HepG2 (cell line): Measurements from ENCODE around the gene ATP23. TPM values are rescaled to one million over a fixed set of nuclear protein-coding genes. Genes with fewer than 3 reads are reported as not detected.

Experiments used
- ADNP ChIP-seq: sonication (generic); formaldehyde crosslinking; IDR thresholded peaks from 2 replicates; pipeline ENCODE4 v1.4.0; 2020; ENCODE audit warnings: missing genetic modification reagents
- BCL6 ChIP-seq: IDR thresholded peaks from 2 replicates; pipeline ENCODE4 v1.6.1; 2016; ENCODE audit warnings: missing genetic modification reagents, missing compliant biosample characterization
- FIP1L1 ChIP-seq: fragments of 200-400 bp; formaldehyde crosslinking; IDR thresholded peaks from 2 replicates; pipeline ENCODE4 v1.6.1; 2018; ENCODE audit warnings: low read depth, mild to moderate bottlenecking, low read length, moderate library complexity, borderline replicate concordance; ENCODE audit not compliant: insufficient read depth
- FLYWCH1 ChIP-seq: sonication (generic); formaldehyde crosslinking; IDR thresholded peaks from 2 replicates; pipeline ENCODE4 v1.8.1; 2023; ENCODE audit warnings: mild to moderate bottlenecking, missing genetic modification reagents
- IRX3 ChIP-seq: sonication (generic); formaldehyde crosslinking; IDR thresholded peaks from 2 replicates; pipeline ENCODE4 v1.8.1; 2023; ENCODE audit warnings: mild to moderate bottlenecking, low read depth, missing genetic modification reagents, borderline replicate concordance
- KDM5A ChIP-seq: fragments of 200-600 bp; sonication (generic); IDR thresholded peaks from 2 replicates; pipeline ENCODE4 v1.7.0; 2018; ENCODE audit warnings: antibody characterized with exemption, mild to moderate bottlenecking, low read length, borderline replicate concordance
- MAFG ChIP-seq: sonication (generic); formaldehyde crosslinking; IDR thresholded peaks from 2 replicates; pipeline ENCODE4 v1.5.1; 2020; ENCODE audit warnings: mild to moderate bottlenecking, missing genetic modification reagents
- MTA1 ChIP-seq: sonication (generic); formaldehyde crosslinking; IDR thresholded peaks from 2 replicates; pipeline ENCODE4 v1.4.0; 2020; ENCODE audit warnings: missing genetic modification reagents, mild to moderate bottlenecking, borderline replicate concordance
- NR2F1 ChIP-seq, 2 experiments: fragments of 450-650 bp in 1 of 2; formaldehyde crosslinking in 1 of 2; IDR thresholded peaks; 2 replicates each; pipeline versions ENCODE4 v1.5.0 to v1.6.1; 2016 to 2020; ENCODE audit warnings: mild to moderate bottlenecking in 1 of 2, missing compliant biosample characterization in 1 of 2, missing genetic modification reagents in 1 of 2, moderate library complexity in 1 of 2
- TCF7 ChIP-seq: sonication (generic); IDR thresholded peaks from 2 replicates; pipeline ENCODE4 v1.6.1; 2016; ENCODE audit warnings: antibody characterized with exemption, low read depth
- ZFP36 ChIP-seq: fragments of 150-350 bp; IDR thresholded peaks from 2 replicates; pipeline ENCODE4 v1.6.1; 2018; ENCODE audit warnings: borderline replicate concordance, low read length, low read depth; ENCODE audit not compliant: partially characterized antibody
- ZNF274 ChIP-seq: sonication (generic); formaldehyde crosslinking; IDR thresholded peaks from 2 replicates; pipeline ENCODE4 v1.5.1; 2020; ENCODE audit warnings: mild to moderate bottlenecking, missing genetic modification reagents
- ZNF749 ChIP-seq: sonication (generic); formaldehyde crosslinking; IDR thresholded peaks from 2 replicates; pipeline ENCODE4 v1.8.0; 2022; ENCODE audit warnings: mild to moderate bottlenecking, missing genetic modification reagents, moderate library complexity, borderline replicate concordance
- ZNF766 ChIP-seq: sonication (generic); formaldehyde crosslinking; IDR thresholded peaks from 2 replicates; pipeline ENCODE4 v1.5.0; 2020; ENCODE audit warnings: missing genetic modification reagents, borderline replicate concordance
- ZNF780A ChIP-seq: sonication (generic); formaldehyde crosslinking; IDR thresholded peaks from 2 replicates; pipeline ENCODE4 v1.8.0; 2022; ENCODE audit warnings: mild to moderate bottlenecking, missing genetic modification reagents, moderate library complexity
- ZNF850 ChIP-seq: sonication (generic); formaldehyde crosslinking; conservative IDR thresholded peaks from 2 replicates; pipeline ENCODE4 v1.9.0; 2021; ENCODE audit warnings: mild to moderate bottlenecking, missing genetic modification reagents
- ZSCAN21 ChIP-seq: sonication (generic); formaldehyde crosslinking; IDR thresholded peaks from 2 replicates; pipeline ENCODE4 v1.8.0; 2022; ENCODE audit warnings: mild to moderate bottlenecking, missing genetic modification reagents, moderate library complexity, borderline replicate concordance
- polyA plus RNA-seq, 8 experiments: library from polyadenylated mRNA; depleted of rRNA in 3 of 8; stranded (reverse) in 7 of 8; unstranded in 1 of 8; fragments of >200 nt; fragmentation: Illumina TruSeq in 4 of 8; extraction: Trizol in 4 of 8; gene quantifications; 2 replicates each; pipeline versions ENCODE4 v1.2.1 to v1.2.3, GENCODE V29; 2011 to 2016; ENCODE audit warnings: low read depth in 4 of 8, missing spikeins in 1 of 8, mixed read lengths in 1 of 8; ENCODE audit not compliant: insufficient read depth in 1 of 8
- total RNA-seq, 5 experiments: library from RNA; depleted of rRNA; stranded (reverse); fragments of >200 nt; fragmentation: Illumina TruSeq; extraction: Trizol; gene quantifications; 2 replicates each; pipeline ENCODE4 v1.2.3, GENCODE V29; 2016; ENCODE audit warnings: low read depth in 1 of 5
- TF ChIP-seq, protein P1 (sequence below): sonication (generic); formaldehyde crosslinking; IDR thresholded peaks from 2 replicates; pipeline ENCODE4 v1.9.0; 2021; ENCODE audit warnings: missing genetic modification reagents, mild to moderate bottlenecking, borderline replicate concordance
- TF ChIP-seq, protein P2 (sequence below): sonication (generic); formaldehyde crosslinking; IDR thresholded peaks from 2 replicates; pipeline ENCODE4 v1.8.1; 2023; ENCODE audit warnings: mild to moderate bottlenecking, missing genetic modification reagents, borderline replicate concordance
- TF ChIP-seq, protein P3 (sequence below): sonication (generic); formaldehyde crosslinking; IDR thresholded peaks from 2 replicates; pipeline ENCODE4 v1.5.0; 2020; ENCODE audit warnings: missing genetic modification reagents
- TF ChIP-seq, protein P4 (sequence below): sonication (generic); formaldehyde crosslinking; IDR thresholded peaks from 2 replicates; pipeline ENCODE4 v1.8.0; 2022; ENCODE audit warnings: mild to moderate bottlenecking, missing genetic modification reagents, moderate library complexity
- TF ChIP-seq, protein P5 (sequence below): sonication (generic); formaldehyde crosslinking; conservative IDR thresholded peaks from 2 replicates; pipeline ENCODE4 v1.4.0; 2020; ENCODE audit warnings: missing genetic modification reagents
- TF ChIP-seq, protein P6 (sequence below): sonication (generic); formaldehyde crosslinking; conservative IDR thresholded peaks from 2 replicates; pipeline ENCODE4 v1.8.0; 2022; ENCODE audit warnings: mild to moderate bottlenecking, moderate library complexity, missing genetic modification reagents

ATP23 gene
- total and polyA plus RNA-seq, 2 of the 13 experiments (the other 11 are each of a cell fraction or from before 2014, with no cell fraction given), result 12.1 to 14.7 TPM

DNA sequence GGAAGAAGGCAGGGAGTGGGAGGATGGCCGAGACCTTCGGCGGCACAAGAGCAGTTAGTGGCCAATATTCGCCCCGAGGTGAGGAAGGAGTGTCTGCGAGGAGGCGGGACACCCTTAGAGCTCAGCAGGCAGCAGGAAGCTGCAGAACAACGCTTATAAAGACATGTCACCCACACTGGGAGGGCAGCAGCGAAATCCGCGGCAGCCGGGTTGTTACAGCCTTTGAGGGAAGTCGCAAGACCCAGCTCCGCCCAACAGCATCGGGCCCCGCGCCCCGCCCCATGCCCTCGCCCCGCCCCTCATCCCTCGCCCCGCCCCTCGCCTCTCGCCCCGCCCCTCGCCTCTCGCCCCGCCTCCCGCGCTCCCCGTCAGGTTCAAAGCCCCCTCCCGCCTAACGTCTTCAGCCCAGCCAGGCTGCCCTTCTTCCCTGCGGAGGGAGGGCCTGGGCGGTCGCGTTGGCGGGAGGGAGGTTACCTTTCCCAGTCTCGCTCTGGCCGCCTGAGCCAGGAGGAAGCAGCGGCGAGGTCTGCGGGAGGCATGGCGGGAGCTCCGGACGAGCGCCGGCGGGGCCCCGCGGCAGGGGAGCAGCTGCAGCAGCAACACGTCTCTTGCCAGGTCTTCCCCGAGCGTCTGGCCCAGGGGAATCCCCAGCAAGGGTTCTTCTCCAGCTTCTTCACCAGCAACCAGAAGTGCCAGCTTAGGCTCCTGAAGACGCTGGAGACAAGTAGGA is at the start of gene ATP23 (continued):
- TF ChIP-seq, protein P1, sequence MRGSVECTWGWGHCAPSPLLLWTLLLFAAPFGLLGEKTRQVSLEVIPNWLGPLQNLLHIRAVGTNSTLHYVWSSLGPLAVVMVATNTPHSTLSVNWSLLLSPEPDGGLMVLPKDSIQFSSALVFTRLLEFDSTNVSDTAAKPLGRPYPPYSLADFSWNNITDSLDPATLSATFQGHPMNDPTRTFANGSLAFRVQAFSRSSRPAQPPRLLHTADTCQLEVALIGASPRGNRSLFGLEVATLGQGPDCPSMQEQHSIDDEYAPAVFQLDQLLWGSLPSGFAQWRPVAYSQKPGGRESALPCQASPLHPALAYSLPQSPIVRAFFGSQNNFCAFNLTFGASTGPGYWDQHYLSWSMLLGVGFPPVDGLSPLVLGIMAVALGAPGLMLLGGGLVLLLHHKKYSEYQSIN (CRISPR knock-in tag), result no peak
- TF ChIP-seq ZFP36 (no peak), ZNF766 (CRISPR knock-in tag) (no peak), MAFG (CRISPR knock-in tag) (no peak), FIP1L1 (no peak), ZNF780A (CRISPR knock-in tag) (no peak), MTA1 (CRISPR knock-in tag) (peak; percentile 45; the same call in 1 of the 2 replicates), ZNF749 (no peak; the same call in 1 of the 2 replicates), NR2F1 (CRISPR knock-in tag; IDR thresholded peaks at IDR 0.05) (no peak), TCF7 (no peak), BCL6 (peak; percentile 28; the same call in 1 of the 2 replicates), ZNF850 (CRISPR knock-in tag) (no peak), KDM5A (no peak), IRX3 (CRISPR knock-in tag) (peak; percentile 73; the same call in 1 of the 2 replicates), ZSCAN21 (CRISPR knock-in tag) (peak; percentile 62; the same call in 1 of the 2 replicates), FLYWCH1 (CRISPR knock-in tag) (no peak), ZNF274 (CRISPR knock-in tag) (peak; percentile 85), ADNP (CRISPR knock-in tag) (no peak)
- TF ChIP-seq, protein P2, sequence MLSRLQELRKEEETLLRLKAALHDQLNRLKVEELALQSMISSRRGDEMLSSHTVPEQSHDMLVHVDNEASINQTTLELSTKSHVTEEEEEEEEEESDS, result peak; percentile 39; the same call in 1 of the 2 replicates
- TF ChIP-seq, protein P3, sequence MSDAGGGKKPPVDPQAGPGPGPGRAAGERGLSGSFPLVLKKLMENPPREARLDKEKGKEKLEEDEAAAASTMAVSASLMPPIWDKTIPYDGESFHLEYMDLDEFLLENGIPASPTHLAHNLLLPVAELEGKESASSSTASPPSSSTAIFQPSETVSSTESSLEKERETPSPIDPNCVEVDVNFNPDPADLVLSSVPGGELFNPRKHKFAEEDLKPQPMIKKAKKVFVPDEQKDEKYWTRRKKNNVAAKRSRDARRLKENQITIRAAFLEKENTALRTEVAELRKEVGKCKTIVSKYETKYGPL, result no peak
- TF ChIP-seq, protein P4, sequence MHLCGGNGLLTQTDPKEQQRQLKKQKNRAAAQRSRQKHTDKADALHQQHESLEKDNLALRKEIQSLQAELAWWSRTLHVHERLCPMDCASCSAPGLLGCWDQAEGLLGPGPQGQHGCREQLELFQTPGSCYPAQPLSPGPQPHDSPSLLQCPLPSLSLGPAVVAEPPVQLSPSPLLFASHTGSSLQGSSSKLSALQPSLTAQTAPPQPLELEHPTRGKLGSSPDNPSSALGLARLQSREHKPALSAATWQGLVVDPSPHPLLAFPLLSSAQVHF, result no peak
- TF ChIP-seq, protein P5, sequence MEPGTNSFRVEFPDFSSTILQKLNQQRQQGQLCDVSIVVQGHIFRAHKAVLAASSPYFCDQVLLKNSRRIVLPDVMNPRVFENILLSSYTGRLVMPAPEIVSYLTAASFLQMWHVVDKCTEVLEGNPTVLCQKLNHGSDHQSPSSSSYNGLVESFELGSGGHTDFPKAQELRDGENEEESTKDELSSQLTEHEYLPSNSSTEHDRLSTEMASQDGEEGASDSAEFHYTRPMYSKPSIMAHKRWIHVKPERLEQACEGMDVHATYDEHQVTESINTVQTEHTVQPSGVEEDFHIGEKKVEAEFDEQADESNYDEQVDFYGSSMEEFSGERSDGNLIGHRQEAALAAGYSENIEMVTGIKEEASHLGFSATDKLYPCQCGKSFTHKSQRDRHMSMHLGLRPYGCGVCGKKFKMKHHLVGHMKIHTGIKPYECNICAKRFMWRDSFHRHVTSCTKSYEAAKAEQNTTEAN, result no peak
- TF ChIP-seq, protein P6, sequence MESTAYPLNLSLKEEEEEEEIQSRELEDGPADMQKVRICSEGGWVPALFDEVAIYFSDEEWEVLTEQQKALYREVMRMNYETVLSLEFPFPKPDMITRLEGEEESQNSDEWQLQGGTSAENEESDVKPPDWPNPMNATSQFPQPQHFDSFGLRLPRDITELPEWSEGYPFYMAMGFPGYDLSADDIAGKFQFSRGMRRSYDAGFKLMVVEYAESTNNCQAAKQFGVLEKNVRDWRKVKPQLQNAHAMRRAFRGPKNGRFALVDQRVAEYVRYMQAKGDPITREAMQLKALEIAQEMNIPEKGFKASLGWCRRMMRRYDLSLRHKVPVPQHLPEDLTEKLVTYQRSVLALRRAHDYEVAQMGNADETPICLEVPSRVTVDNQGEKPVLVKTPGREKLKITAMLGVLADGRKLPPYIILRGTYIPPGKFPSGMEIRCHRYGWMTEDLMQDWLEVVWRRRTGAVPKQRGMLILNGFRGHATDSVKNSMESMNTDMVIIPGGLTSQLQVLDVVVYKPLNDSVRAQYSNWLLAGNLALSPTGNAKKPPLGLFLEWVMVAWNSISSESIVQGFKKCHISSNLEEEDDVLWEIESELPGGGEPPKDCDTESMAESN (CRISPR knock-in tag), result peak; percentile 56; the same call in 1 of the 2 replicates
